NCI-H69 (cell line): Measurements from ENCODE around the gene LAPTM4A.
"Not testable (repeated sequence)": the region's sequence is repeated elsewhere in the genome, so short reads cannot be mapped to it uniquely, and the experiment has no call there.

ENCODE experiments used
- DNase-seq: peaks from one replicate; lab custom pipeline; 2025; lab: John Stamatoyannopoulos, UW

Gene LAPTM4A

DNA sequence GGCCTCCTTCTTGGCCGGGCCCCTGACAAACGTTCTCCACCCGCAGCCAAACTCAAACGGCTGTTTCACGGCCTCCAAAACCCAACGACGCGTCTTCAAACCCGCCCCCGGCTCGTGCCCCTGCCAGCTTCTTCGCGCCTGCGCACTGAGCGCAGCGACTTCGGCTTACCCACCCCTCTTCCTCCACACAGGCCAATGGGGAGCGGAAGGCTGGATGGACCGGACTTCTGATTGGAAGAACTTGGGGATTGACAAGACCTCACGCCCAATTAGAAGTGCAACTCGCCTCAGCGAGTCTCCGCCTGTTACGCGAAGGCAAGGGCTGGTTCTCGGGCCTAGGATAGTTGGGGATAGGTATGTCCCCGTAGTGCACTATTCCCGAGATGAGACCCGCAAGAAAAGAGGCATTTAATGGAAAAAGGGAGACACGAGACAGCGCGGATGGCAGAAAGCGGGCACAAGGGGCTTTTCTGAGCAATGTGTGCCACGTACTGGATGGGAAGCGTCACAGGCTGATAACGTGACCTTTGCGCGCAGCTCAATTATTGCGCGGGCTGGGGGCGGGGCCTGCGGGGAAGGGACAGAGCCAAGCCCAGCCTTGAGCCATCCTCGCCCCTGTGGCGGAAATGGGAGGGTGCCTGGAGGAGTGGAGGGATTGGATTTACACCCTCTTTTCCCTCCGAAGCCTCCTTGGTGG, at the start of gene LAPTM4A:
Gene LAPTM4A (minus strand): TSS at position 97 of the 697 bp plus-strand sequence. CDS start 108 bp downstream, outside the sequence.
- peak; percentile 98 for DNase-seq

DNA sequence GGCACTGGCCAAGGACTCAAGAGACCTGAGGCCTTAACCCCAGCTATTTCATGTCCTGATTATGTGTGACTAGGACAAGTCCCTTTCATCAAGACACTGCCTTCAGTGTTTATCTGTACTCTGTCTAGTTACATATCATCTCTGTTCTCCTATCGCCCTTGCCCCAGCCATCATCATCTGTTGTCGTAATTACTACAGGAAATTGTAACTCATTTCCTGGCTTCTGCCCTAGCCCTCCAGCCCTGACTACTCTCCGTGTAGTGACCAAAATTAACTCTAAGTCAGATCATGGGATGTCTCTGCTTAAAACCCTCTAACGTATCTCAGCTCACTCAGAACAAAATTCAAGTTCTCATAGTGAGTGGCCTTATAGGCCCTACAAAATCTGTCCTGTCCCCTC, 49.3 kb upstream of the LAPTM4A start:
- DNase-seq: no peak

DNA sequence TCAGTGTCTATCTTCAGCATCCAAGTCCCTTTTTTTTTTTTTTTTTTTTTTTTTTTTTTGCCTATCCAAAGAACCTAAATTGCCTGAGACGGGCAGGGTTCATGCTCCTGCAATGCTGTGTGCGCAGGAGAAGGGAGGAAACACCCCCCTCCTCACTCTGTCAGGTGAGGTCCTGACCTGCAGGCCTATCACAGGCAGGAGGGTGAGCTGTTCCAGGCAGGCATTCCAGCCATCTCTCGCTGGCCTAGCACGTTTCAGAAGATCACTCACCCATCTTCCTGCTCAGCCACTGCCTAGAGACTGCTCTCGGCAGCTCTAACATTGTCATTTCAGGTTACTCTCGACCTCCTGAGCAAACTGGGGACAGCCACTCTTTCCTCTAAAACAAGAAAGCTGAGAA, 48.4 kb upstream of the LAPTM4A start:
- no peak for DNase-seq

DNA sequence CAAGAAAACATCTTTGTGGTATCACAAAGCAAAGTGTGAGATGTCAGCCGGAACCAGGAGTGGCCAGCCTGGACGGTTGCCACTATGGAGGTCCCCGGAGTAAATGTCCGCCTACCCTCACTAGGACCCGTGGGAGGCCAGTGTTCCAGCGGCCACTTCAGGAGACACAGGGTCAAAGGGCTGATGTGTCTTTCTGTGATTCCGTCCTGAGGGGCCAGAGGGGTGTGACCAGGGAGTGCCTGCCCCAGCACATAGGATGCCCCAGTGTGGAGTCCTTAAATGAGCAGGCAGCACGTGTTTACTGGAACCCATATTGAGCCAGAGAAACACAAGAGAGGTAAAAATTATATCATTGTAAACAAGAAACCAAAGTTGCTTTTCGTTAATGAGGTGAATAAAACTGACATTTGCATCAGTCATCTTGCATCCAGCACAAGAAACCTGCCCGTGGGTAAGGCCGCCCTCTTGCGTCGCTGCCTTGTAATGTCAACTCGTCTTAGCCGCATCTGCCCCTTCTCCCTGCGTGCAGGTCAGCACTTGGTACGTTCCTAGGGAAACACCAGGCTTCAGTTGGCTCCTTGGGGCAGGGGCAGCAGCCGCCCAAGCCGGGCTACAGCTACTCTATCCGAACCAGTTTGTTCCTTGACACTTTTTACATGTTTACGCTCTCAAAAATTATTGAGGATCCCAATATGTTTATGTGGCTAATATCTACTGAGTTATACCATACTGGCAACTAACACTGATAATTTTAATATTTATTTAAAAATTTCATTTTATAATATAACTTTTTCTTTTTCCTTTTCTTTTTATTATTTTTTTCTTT, 46.7 kb upstream of the LAPTM4A start:
- DNase-seq: peak; percentile 83

DNA sequence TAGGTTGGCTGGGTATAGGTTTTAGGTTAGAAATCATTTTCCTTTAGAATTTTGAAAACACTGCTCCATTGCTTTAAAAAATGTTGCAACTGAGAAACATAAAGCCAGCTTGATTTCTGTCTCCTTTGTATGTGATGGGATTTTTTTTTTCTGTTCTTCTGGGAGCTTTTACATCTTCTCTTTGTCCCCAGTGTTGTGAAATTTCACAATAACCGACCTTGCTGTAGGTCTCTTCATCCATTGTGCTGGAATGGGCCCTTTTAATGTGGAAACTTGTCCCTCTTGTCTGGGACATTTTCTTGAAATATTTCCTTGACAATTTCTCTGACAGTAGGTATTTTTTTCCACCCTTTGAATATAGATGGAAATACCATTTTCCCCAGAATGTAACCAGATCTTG, 44.0 kb upstream of the LAPTM4A start:
- no peak for DNase-seq

DNA sequence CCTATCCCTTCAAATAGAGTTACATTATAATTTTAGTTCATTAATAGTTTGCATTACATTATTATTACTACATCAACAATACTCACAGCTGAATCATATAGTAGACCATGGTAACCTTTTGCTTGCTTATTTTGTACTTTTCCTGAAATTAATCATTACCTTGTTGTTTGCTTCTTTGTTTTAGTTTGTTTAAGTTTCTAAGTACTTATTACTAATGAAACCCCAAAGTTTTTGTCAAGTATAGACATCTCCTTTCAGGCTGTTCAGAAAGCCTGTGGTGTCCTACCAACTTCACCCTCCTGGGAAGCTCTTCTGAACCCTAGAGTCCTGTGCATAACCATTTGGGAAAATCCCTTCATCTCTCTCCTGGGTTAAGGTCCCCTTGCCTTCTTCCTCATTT, 43.5 kb upstream of the LAPTM4A start:
- DNase-seq: no peak

DNA sequence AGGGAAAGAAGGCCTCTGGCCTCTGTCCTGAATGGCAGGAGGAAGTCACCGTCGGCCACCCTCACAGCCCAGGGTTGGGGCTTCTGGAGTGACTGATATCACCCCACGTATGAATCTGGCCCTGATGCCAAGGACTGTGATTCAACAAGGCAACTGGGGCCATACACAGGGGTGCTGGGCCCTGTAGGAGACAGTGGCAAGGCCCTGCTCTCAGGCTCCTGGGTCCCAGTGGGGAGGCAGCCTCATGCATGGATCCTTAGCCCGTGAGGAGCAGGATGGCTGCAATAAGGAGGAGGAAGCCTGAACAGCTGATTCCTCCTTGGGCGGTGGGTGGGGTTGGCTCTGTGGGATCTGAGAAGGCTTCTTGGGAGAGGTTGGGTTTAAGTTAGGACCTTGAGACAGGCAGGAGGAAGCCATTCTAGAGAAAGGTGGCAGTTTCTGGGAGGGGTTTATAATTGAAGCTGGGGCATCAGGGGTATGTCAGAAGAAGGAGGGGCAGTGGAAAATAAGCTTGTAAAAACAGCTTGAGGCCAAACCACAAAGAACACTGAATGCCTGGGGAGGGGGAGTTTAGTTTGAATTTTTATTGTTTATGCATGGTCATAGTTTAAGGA, 42.8 kb upstream of the LAPTM4A start:
- no peak for DNase-seq

DNA sequence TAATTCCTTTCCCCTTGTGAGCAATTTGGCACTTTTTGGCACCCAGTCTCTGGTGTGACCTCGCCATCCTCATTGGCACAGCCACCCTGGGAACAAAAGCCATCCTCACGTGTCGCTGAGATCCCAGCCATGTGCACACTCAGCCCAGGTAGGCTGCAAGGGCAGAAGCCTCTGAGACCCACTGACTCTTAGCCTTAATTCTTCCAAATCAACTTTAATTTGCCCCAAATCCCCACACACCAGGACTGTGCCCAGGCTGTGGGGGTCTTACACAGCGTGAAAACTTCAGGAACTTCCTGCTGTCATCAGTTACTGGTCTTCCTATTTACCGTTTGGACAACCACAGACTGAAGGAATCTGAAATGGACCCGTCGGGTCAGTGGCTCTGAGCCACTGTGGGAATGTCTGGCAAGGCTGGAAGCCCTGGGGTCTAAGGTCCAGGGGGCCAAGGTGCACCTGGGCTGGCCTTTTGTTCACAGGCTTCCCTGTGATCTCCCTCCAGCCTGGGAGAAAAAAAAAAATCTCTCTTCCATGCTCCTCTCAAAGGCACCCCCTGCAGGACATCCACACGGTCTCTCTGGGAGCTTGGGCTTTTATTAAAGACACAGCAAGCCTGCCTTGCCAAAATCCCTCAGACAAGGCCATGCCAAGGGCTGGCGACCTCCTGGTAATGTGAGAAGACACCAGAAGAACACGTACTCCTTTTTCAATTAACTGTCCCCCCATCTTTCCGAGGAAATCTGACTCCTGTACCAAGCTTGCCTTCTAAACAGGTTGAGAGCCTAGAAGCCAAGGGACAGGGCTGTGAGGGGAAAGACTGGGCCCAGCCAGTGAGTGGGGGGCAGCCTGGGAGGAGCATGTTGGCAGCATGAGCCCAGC, 42.1 kb upstream of the LAPTM4A start:
- DNase-seq: peak; percentile 63

DNA sequence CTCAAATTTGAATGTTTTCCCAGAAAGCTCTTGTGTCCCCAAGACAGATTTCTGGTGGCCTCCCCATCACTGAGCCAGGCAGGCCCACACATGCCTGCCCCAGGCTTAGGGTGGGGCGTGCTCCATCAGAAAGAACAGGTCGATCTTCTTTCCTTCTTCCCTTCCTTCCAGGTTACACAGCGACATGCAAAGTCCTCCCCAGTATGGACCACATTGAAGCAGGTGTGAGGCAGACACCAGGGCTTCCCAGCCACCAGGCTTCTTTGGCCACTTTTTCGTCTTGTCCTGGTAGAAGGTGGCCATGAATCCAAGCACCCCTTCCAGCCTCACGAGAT, 41.4 kb upstream of the LAPTM4A start:
- DNase-seq: no peak

DNA sequence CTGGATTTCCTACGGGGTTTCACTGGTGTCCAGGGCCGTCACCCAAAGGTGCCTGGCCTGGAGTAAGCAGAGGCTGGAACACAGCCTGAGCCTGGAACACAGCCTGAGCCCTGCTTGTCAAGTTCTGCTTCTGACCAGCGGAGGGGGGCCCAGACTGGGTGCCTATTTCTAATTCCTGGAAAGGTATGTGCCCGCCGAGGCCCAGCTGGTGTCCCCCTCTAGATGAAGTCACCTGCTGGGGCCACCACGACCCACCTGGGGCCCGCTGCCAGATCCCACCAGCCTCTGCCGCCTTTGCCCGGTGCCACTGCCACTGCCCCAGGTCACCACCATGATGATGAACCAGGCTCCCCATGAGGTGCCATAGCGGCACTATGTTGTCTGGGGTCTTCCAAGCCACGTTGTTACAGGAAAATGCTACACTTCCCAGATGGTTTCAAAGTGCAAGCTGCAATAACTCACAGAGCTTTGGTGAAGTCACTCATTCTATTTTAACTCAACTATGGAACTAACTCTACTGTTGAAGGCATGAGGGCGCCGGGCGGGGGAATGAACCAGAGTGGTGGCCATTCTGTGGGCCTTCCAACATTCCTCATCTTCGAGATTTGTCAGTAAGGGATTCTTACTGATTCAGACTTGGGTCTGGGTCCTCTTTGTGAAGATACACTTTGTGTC, 40.9 kb upstream of the LAPTM4A start:
- DNase-seq: no peak

DNA sequence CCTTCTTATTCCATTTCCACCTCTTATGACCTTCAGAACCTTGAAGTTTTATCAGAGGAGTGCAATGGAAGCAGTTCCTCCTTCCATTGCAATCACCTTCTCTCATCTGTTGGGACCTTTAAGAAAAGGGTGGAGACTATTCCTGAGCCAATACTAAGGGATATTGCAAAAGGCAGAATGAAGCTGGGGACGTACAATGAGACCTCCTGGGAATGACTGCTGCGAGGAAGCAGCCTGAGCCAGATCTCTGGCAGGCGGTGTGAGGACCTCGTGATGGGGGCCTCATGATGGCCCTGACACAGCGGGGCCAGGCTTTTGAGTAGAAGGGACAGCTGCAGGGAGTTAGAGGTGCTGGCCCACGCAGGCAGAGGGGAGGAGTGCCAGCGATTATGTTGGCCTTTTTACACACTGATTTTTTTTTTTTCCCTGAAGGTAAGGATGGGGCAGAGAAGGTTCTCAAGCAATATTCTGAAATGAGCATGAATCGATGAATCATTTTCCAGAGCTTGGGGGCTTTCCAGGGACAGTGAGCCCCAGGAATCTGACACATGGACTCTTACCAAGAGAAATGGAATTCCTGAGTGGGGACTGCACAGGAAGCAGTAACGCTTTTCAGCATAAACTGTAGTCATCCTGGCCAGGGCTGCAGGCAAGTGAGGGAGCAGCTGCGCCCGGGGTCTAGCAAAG, 40.0 kb upstream of the LAPTM4A start:
- DNase-seq: peak; percentile 17

DNA sequence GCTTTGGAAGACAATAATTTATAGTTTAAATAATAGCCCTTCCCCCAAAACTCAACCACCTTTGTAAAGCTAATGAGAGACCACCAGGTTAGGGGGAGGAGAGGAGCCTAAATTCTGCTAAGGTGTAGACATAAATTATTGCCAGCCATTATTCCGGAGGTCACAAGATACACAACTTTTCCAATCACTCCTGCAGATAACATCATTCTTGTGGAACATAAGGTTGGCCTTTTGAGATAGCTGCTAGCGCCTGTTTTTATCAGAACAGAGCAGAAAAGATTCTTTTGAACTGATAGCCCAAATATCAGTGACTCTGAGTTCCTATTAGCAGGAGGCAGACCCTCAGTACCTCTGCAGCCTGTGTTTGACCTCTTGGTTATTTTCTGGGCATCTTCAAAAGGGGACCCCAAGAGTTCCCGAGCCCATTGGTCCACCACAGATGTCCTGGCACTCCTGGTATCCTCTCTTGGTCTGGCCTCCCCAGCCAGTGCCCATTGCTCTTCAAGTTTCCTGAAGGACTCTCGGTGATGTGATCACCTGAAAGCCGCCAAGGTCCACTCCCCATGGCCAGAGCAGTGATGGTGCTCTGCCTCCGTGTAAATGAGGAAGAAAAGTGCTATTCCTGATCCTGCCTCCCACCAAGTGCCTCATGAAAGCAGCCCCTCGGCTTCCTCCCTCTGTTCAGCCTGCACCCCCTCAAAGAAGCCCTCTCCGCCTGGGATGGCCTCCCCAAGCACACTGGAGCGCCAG, 38.5 kb upstream of the LAPTM4A start:
- DNase-seq: no peak

DNA sequence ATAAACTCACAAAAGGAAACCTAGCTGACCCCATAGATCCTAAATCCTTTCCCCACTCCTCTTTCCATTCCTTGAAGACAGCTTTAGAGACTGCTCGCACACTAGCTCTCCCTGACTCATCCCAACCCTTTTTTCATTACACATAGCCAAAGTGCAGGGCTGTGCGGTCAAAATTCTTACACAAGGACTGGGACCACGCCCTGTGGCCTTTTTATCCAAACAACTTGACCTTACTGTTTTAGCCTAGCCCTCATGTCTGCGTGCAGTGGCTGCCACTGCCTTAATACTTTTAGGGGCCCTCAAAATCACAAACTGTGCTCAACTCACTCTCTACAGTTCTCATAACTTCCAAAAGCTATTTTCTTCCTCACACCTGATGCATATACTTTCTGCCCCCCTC, 34.5 kb upstream of the LAPTM4A start:
- not testable (repeated sequence) for DNase-seq

DNA sequence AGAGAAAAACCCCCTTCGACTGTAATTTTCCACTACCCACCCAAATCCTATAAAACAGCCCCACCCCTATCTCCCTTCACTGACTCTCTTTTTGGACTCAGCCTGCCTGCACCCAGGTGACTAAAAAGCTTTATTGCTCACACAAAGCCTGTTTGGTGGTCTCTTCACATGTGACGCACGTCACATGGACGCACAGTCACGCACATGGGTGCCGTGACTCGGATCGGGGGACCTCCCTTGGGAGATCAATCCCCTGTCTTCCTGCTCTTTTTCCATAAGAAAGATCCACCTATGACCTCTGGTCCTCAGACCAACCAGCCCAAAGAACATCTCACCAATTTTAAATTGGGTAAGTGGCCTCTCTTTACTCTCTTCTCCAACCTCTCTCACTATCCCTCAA, 31.4 kb upstream of the LAPTM4A start:
- not testable (repeated sequence) for DNase-seq

DNA sequence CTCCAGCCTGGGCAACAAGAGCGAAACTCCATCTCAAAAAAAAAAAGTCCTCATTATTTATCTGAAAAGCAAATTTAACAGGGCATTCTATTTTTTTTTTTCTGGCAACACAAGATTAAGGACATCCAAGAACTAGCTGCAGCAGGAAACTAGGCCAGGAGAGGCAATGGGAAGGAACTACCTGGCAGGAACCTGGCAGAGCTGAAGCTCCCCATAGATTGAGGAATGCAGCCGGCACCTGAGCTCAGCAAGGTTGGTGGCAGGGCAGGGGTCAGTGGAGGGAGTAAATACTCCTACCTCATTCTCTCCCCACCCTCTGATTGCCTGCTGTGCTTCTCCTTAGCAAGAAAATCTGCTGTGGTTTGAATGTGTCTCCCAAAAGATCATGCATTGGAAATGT, 30.4 kb upstream of the LAPTM4A start:
- DNase-seq: no peak

DNA sequence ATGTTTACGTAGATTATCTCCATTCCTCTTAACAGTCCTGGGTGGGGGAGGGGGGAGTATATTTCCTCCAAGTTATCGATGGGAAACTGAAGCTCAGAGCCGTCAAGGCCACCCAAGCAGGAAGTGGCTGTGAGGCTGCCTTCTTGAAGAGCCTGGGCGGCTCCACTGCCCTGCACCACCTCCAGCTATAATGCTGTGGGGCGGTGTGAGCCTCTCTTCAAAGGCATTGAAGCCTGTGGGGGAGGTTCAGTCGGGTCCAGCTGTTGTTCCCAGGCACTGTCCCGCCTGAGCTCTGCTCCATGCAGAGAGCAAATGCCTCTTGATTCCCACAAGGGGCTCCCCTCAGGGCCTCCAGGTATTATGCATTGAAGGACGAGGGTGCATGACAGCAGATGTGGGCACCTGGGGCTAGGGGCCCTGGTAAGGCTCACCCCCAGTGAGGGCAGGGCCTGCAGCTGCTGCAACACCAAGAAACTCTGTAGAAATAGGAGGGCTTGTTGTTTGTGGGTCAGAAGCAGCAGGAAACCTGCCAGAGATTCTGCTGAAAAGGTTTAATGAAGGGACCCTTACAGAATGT, 29.5 kb upstream of the LAPTM4A start:
- DNase-seq: no peak

DNA sequence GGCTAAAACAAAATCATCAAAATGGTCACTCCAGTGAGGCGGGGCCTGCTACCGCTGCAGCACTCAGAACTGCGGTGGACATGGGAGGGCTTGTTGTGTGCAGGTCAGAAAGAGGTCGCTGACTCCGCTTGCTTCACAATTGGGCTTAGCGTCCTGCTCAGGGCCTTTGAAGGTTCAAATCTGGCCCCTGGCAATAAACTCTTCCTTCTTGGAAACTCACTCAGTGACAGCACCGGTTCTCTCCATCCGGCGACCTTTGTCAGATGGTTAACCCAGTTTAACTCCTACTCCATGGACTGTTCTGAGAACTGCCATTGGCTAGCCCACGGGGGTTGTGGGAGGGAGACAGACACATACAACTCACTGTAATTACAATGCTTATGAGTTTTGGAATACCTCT, 29.0 kb upstream of the LAPTM4A start:
- no peak for DNase-seq

DNA sequence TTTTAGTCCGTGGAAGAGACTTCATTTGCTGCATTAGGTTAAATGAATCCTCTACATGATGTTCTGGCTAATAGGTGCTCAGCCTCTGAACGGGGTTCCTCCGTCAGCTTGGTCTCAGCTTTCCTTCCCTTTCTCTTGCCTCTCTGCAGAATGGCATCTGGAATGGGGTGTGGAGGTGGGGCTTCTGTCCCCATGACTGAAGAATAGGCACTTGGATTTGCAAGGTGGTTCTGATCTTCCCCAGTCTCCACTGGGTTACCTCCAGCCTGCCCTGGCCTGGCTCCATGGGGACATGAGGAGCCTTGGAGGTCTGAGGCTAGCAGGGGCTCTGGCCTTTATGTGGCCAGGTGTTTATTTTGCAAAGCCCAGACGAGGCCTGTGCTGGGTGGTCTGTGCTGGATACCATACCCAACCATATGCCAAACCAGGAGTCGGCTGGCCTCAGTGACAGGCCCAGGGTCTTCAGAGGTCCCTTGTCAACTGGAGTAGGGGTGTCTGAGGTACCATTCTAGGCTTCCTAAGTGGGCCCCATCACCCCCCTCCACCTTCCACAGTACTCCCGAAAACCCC, 28.2 kb upstream of the LAPTM4A start:
- no peak for DNase-seq

DNA sequence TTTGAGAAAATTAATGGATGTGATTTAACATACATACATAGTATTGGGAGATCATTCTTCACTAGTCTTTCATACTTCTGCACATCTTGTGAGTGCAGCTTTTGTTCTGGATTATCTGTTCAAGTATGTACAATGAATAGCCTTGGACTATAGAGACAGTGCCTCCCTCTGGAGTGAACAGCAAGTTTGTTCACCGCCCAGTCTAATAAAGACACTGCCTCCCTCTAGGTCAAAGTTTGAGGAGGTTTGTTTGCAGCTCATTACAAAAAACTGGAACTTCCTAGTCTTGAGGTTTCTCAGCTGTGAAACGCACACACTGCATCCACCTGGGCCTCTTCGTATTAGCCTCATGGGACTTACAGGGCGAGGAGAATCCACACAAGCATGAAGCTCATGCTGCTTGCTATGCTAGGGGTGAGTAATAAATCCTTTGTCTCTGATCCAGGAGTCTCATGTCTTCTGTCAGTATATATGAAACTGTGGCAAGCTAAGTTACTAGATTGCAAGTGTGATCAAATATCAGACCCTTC, 26.0 kb upstream of the LAPTM4A start:
- no peak for DNase-seq
